HG02840 (cell line): Measurements from ENCODE around the gene ZNF552.
"Not testable (repeated sequence)": the region's sequence is repeated elsewhere in the genome, so short reads cannot be mapped to it uniquely, and the experiment has no call there.

Experiments
- ATAC-seq: cut with Tn5 transposase; IDR thresholded peaks from one replicate; pipeline ENCODE4 v1.9.1; 2021; ENCODE audit warnings: mild to moderate bottlenecking, moderate library complexity, moderate number of reproducible peaks; ENCODE audit not compliant: unreplicated experiment, low FRiP score

ZNF552 gene

GRCh38 chr19:57814505-57815246 lies at the start of gene ZNF552:
ZNF552 (minus strand) TSS chr19:57814913; CDS start chr19:57814743, 170 bp downstream.
- ATAC-seq: peak; percentile 64

- ATAC-seq: not testable (repeated sequence)
These were observed 47.6 kb upstream of the ZNF552 start for GRCh38 chr19:57862351-57862750.

GRCh38 chr19:57854117-57854516 lies 39.4 kb upstream of the ZNF552 start:
- ATAC-seq: not testable (repeated sequence)

- ATAC-seq: not testable (repeated sequence)
These were observed 37.3 kb upstream of the ZNF552 start for GRCh38 chr19:57851812-57852603.

GRCh38 chr19:57850553-57851017 lies 35.9 kb upstream of the ZNF552 start:
- no peak for ATAC-seq

GRCh38 chr19:57849666-57850473 lies 35.2 kb upstream of the ZNF552 start, which contains the start of gene ZNF587:
ZNF587 (plus strand) TSS chr19:57849859; CDS start chr19:57850039, 180 bp downstream.
- peak; percentile 91 for ATAC-seq

- ATAC-seq: peak; percentile 23
These were observed 34.5 kb upstream of the ZNF552 start for GRCh38 chr19:57849162-57849665.

GRCh38 chr19:57847164-57847563 lies 32.5 kb upstream of the ZNF552 start:
- ATAC-seq: not testable (repeated sequence)

- ATAC-seq: no peak
These were observed 26.5 kb upstream of the ZNF552 start for GRCh38 chr19:57841122-57841763.

GRCh38 chr19:57838622-57839191 lies 24.0 kb upstream of the ZNF552 start:
- not testable (repeated sequence) for ATAC-seq

- ATAC-seq: not testable (repeated sequence)
These were observed 22.3 kb upstream of the ZNF552 start for GRCh38 chr19:57836991-57837390.

GRCh38 chr19:57830071-57830602 lies 15.4 kb upstream of the ZNF552 start, which contains the start of gene ZNF587B:
ZNF587B (plus strand) TSS chr19:57830299; CDS start chr19:57830529, 230 bp downstream.
- ATAC-seq: no peak

GRCh38 chr19:57829316-57829715 lies 14.6 kb upstream of the ZNF552 start:
- ATAC-seq: no peak

- ATAC-seq: no peak
These were observed 10.8 kb upstream of the ZNF552 start for GRCh38 chr19:57825511-57825910.

GRCh38 chr19:57823608-57824007 lies 8.9 kb upstream of the ZNF552 start:
- ATAC-seq: not testable (repeated sequence)

GRCh38 chr19:57823155-57823554 lies 8.4 kb upstream of the ZNF552 start:
- not testable (repeated sequence) for ATAC-seq

GRCh38 chr19:57821501-57821900 lies 6.8 kb upstream of the ZNF552 start:
- not testable (repeated sequence) for ATAC-seq

- ATAC-seq: not testable (repeated sequence)
These were observed 6.4 kb upstream of the ZNF552 start for GRCh38 chr19:57821095-57821494.

GRCh38 chr19:57820599-57820998 lies 5.9 kb upstream of the ZNF552 start:
- ATAC-seq: no peak
